Left renal pelvis (tissue), 4 donors: Measurements from ENCODE around the gene SLC6A6. TPM values are rescaled to one million over a fixed set of nuclear protein-coding genes. Genes with fewer than 3 reads are reported as not detected.
"Not testable (repeated sequence)": the region's sequence is repeated elsewhere in the genome, so short reads cannot be mapped to it uniquely, and the experiment has no call there.

Experiments used
- DNase-seq, 4 donors: peaks; one replicate each; pipeline ENCODE4 v3.0.0-alpha.2; 2013; ENCODE audit warnings: low read depth in 4 of 4, low spot score in 3 of 4
- polyA plus RNA-seq, 4 donors: library from polyadenylated mRNA; unstranded; fragments of 120-200 nt; gene quantifications; one replicate each; pipeline ENCODE4 v1.2.1, GENCODE V29; 2013; ENCODE audit not compliant: insufficient read length in 4 of 4

SLC6A6 gene
- polyA plus RNA-seq, 4 donors = 18.8 to 23.2 (median 21.0) TPM

GRCh38 chr3:14397531-14397930, 4.9 kb upstream of the SLC6A6 start:
- DNase-seq = no peak

DNA sequence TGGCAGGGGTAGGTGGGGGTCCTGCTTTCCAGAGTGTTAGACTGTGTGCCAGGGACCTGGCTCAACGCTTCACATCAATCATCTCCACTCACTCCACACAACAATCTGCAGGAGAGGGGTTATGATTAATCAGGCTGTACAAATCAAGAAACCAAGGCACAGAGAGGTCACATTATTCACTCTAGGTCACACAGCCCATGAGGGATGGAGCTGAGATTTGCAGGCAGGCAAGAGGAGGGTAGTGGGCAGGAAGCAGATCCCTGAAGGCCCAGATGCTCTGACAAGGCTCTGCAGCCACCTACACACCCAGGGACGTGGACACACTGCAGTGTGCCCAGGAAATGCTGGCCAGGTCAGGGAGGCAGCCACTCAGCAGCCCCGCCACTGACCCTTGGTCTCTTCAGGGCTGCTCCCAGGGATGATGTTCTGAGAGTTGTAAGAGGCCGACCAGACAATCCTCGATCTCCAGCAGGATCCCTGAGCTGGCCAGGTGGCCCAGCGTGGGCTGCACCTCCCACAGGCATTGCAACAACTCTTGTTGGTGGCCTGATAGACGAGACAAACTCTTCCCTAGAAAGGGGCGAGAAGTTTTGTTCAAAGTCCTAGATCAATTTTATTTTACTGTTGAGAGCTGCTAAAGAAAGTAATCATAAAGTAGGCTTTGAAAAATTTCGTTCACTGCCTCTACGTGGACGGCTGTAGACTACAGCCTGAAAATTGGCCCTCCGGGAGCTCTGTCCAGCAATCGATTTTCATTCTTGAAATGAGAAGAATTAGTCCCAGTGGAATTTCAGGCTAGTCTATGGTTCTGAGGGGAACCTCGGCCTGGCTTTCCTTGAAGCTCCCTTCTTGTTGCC, 4.2 kb upstream of the SLC6A6 start:
- no peak for DNase-seq

DNA sequence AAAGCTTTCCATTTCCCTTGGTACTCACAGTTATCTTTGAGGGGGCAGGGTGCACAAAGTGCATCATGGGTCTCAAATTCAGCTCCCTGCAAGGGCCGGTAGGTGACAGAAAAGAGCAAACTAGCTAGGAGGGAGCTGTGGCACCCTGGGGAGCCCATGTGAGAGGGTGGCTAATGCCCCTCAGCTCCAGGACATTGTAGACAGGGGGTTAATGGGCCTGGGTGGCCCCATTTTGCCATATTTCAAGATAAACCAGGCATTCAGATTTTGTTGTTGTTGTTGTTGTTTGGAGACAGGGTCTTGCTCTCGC, 3.7 kb upstream of the SLC6A6 start:
- DNase-seq = no peak

GRCh38 chr3:14401692-14402303, 608 bp upstream of the SLC6A6 start:
- no peak for DNase-seq

GRCh38 chr3:14403619-14404155, 1.3 kb downstream of the SLC6A6 start:
- peak in 1 of 4 donors; percentile 30 for DNase-seq

DNA sequence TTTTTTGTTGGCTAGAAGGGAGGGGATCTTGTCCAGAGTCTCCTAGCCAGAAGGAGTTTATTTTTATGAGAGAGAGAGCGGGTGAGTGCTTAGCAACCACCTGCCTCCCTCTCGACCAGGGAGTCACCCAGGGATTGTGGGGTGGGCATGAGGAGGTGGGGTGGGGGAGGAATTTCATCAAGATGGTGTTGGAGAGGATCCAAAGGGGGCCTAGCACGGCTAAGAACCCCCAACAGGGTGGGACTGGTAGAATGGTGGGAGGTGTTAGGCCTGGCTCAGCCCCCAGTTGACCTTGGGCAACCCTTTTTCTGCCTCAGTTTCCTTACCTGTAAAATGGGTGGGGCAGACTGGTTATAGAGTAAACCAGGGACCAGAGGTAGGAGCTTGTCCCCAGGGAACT, 1.8 kb downstream of the SLC6A6 start:
- DNase-seq = no peak

DNA sequence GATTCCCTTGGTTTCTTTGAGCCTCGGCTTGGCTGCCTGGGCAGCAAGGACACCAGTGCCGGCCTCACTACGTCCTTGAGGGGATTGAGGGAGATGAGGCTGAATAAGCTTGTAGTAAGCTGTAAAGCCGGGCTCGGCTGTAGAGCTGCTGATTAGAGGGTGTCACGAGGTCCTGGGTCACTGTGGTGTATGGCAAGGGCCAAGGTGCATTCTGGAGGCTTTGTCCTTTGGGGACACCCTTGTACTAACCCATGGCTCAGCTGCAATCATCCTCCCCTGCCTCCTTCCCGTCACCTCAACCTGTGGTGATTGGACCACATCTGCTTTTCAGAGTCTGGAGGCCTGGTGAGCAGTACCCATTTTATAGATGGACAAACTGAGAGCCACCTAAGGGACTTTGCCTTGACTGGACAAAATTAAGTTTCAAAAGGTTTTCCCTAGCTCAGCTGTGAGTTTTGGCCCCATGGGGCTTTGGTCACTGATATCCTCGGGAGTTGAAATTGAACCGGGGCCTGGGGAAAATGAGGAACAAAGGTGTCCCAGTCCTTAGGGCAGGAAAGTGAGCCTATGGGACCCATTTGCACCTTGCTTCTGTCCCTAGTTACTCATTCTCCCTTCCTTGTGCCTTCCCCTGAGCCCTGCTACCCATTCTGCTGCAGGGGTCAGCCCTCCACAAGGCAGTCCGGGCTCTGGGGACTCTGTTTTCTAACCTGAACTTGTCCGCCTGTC, 2.4 kb downstream of the SLC6A6 start:
- DNase-seq = no peak

GRCh38 chr3:14405360-14406238, 3.2 kb downstream of the SLC6A6 start:
- DNase-seq = no peak

DNA sequence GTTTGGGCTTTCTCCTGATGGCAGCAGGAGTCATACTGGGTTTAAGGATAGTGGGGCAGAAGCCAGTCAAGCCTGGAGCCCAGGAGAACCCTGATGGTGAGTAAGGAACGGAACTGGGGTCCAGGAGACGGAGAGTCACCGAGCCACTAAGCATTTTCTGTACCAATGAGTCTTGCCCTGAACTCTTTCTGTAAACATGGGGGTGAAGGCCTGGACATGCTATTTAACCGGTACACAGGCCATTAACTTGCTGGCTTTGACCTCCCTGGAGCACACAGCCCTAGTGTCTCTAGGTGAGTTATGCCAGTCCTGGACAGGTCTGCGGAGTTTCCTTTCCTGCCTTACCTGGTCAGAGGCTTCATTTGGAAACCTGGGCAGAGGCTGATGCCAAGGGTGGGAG, 3.9 kb downstream of the SLC6A6 start:
- peak in 1 of 4 donors; percentile 39 for DNase-seq

- no peak for DNase-seq
Observed at GRCh38 chr3:14406766-14407165, 4.4 kb downstream of the SLC6A6 start.

DNA sequence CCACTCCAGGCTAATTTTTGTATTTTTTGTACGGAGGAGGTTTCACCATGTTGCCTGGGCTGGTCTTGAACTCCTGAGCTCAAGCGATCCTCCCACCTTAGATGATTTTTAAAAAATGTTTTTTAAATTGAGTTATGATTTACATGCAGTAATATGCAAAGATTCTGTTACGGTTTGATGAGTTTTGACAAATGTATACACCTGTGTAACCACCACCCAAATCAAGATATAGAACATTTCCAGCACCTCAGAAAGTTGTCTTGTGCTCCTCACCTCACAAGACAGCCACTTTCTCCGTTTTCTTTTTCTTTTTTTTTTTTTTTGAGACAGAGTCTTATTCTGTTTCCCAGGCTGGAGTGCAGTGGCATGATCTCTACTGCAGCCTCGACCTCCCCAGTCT, 4.8 kb downstream of the SLC6A6 start:
- no peak for DNase-seq

GRCh38 chr3:14409779-14410063, 7.3 kb downstream of the SLC6A6 start:
- DNase-seq = not testable (repeated sequence)

DNA sequence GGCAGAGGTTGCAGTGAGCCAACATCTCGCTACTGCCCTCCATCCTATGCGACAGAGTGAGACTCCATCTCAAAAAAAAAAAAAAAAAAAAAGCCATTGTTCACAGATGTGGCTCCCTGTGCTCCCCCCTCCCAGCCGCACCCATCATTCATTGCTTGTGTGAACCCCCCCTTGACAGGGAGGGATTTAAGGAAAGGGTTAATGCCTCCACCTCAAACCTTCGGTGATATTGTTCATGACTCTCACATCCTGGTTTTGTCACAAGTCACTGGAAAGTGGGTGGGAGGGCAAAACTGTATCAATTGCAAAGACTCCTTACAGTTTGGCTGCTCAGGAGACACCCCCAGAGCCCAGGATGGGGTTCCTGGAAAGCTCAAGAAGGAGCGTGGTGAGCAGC, 7.7 kb downstream of the SLC6A6 start:
- no peak for DNase-seq

GRCh38 chr3:14410503-14411165, 8.2 kb downstream of the SLC6A6 start:
- DNase-seq = no peak

- DNase-seq = no peak
Observed at GRCh38 chr3:14411166-14411526, 8.7 kb downstream of the SLC6A6 start.

DNA sequence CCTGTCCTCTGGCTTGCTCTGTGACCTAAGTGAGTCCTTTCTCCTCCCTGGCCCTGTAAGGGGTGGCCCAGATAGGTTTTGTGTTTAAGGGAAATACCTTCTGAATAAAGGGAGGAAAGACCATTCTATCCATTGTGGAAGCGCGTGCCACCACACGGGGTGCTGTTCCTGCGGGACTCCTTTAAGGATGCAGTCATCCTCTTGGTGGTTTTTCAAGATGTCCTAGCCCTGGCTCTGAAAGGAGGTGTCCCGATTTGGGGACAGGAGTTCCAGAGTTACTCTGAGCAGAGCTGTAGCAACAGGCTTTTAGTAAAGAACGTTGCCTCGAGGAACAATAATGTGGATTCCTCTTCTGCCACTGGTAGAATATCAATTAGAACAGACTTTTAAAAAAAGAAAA, 9.6 kb downstream of the SLC6A6 start:
- DNase-seq = no peak

DNA sequence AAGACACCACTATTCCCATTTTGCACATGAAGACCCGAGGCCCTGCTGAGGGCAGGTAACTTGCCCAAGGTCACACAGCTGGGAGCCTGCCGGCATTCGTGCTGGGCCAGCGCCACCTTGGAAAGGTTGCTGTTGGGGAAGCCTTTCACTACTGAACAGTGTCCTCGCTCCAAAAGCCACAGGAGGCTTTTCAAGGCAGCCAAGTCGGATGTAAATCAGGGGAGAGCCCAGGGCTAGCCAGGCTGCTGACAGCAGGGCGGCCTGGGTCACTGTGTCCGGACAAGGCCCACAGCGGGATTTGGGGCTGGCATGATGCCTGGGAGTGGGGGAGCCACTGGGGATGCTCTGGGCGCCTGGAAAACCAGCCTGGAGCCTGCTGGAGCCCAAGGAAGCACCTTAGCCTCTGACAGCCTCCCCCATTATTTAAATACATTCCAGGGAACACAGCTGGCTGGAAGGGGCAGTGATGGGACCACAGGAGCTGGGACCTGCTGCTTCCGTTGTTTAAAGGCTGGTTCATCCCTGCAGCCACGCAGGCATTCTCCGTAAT, 10.5 kb downstream of the SLC6A6 start:
- no peak for DNase-seq

DNA sequence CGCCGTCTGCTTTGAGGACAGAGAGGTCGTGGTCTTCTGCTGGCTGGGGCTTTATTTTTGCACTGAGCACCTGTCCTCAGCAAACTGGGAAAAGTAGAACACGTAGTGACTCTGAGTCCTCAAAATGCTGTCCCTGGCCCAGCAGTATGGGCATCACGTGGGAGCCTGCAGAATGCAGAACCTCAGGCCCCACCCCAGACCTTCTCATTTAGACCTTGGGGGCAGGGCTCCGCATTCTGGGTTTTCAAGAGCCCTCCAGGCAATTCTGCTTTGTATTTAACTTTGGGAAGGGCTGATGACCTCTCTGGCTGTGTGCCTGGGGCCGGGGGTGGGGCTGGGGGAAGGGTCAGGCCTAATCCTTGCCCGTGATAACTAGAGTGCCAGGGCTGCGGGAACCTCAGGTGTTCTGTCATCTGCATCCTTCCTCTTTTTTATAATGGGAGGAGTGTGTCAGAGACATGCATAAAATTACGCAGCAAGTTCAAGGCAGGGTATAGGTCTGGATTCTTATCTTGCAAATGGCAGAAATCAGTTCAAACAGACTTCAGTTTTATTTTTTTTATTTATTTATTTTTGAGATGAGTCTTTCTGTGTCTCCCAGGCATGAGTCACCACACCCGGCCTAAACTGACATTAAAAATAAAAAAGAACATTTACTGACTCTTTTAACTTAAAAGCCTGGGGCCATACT, 11.1 kb downstream of the SLC6A6 start:
- DNase-seq = no peak

GRCh38 chr3:14414846-14415464, 12.5 kb downstream of the SLC6A6 start:
- no peak for DNase-seq
